ENCODE results near the gene ZBTB4.
A peak's percentile ranks its signal among the peaks of the same experiment; 100 is the strongest.

The ZBTB4 gene

GRCh38 chr17:7463372-7463846, 16.0 kb downstream of the ZBTB4 start:
- Mint-ChIP-seq H3K4me1 (peaks cover 14% of the 10 kb centered on the region), H3K9me3 (no peaks in the 10 kb centered on the region), H3K27ac (ENCODE audit: low read depth) (no peak overlapping the region), H3K36me3 (ENCODE audit: insufficient read depth) (peaks cover 27% of the 10 kb centered on the region), H3K4me3 (no peak overlapping the region), H3K27me3 (no peaks in the 10 kb centered on the region)
- no peak for DNase-seq (ENCODE audit: low spot score in 2 of 2)
- no peak for ATAC-seq (replicated peaks; ENCODE audit: extremely low read depth, poor library complexity, severe bottlenecking)

GRCh38 chr17:7462474-7463371, 16.7 kb downstream of the ZBTB4 start:
- H3K27ac Mint-ChIP-seq (ENCODE audit: low read depth), result no peak overlapping the region
- no peak for ATAC-seq (replicated peaks; ENCODE audit: extremely low read depth, poor library complexity, severe bottlenecking)
- H3K36me3 Mint-ChIP-seq (ENCODE audit: insufficient read depth), result peaks cover 25% of the 10 kb centered on the region

GRCh38 chr17:7460850-7461660, 18.4 kb downstream of the ZBTB4 start:
- ATAC-seq (replicated peaks; ENCODE audit: extremely low read depth, poor library complexity, severe bottlenecking) (no peak), DNase-seq (ENCODE audit: low spot score in 2 of 2) (no peak)
- Mint-ChIP-seq H3K27me3 (no peaks in the 10 kb centered on the region), H3K4me1 (peaks cover 12% of the 10 kb centered on the region), H3K36me3 (ENCODE audit: insufficient read depth) (peaks cover 25% of the 10 kb centered on the region), H3K9me3 (no peaks in the 10 kb centered on the region), H3K27ac (ENCODE audit: low read depth) (no peak overlapping the region), H3K4me3 (no peak overlapping the region)

More at GRCh38 chr17:7462474-7463371, 16.7 kb downstream of the ZBTB4 start:
- no peak for DNase-seq (ENCODE audit: low spot score in 2 of 2)
- Mint-ChIP-seq H3K9me3 (no peaks in the 10 kb centered on the region), H3K4me1 (peaks cover 13% of the 10 kb centered on the region), H3K4me3 (no peak overlapping the region), H3K27me3 (no peaks in the 10 kb centered on the region)

GRCh38 chr17:7459961-7460545, 19.4 kb downstream of the ZBTB4 start:
- Mint-ChIP-seq H3K27ac (ENCODE audit: low read depth) (no peak overlapping the region), H3K27me3 (no peaks in the 10 kb centered on the region), H3K4me3 (no peak overlapping the region), H3K36me3 (ENCODE audit: insufficient read depth) (peaks cover 31% of the 10 kb centered on the region), H3K9me3 (no peaks in the 10 kb centered on the region), H3K4me1 (peaks cover 16% of the 10 kb centered on the region)
- ATAC-seq (replicated peaks; ENCODE audit: extremely low read depth, poor library complexity, severe bottlenecking), result no peak
- no peak for DNase-seq (ENCODE audit: low spot score in 2 of 2)

- DNase-seq (ENCODE audit: low spot score in 2 of 2) (no peak), ATAC-seq (replicated peaks; ENCODE audit: extremely low read depth, poor library complexity, severe bottlenecking) (no peak)
- Mint-ChIP-seq H3K27me3 (peaks cover 40% of the 10 kb centered on the region), H3K27ac (ENCODE audit: low read depth) (no peak overlapping the region), H3K4me1 (peaks cover 17% of the 10 kb centered on the region), H3K36me3 (ENCODE audit: insufficient read depth) (peaks cover 9% of the 10 kb centered on the region), H3K4me3 (no peak overlapping the region), H3K9me3 (no peaks in the 10 kb centered on the region)
Measured at GRCh38 chr17:7448461-7448860, 31.0 kb downstream of the ZBTB4 start.

GRCh38 chr17:7445619-7445968, 33.8 kb downstream of the ZBTB4 start:
- peaks cover 9% of the 10 kb centered on the region for H3K36me3 Mint-ChIP-seq (ENCODE audit: insufficient read depth)
- no peaks in the 10 kb centered on the region for H3K9me3 Mint-ChIP-seq
- peaks cover 18% of the 10 kb centered on the region for H3K4me1 Mint-ChIP-seq
- ATAC-seq (replicated peaks; ENCODE audit: extremely low read depth, poor library complexity, severe bottlenecking) (peak; percentile 90), DNase-seq (ENCODE audit: low spot score in 2 of 2) (no peak)
- H3K27me3 Mint-ChIP-seq, result peaks cover 68% of the 10 kb centered on the region
- no peak overlapping the region for H3K27ac Mint-ChIP-seq (ENCODE audit: low read depth)
- H3K4me3 Mint-ChIP-seq, result peak overlapping the region; percentile 73

- Mint-ChIP-seq H3K4me1 (peaks cover 25% of the 10 kb centered on the region), H3K36me3 (ENCODE audit: insufficient read depth) (peaks cover 11% of the 10 kb centered on the region), H3K27me3 (peaks cover 75% of the 10 kb centered on the region), H3K27ac (ENCODE audit: low read depth) (no peak within 1 kb of the TSS), H3K4me3 (peak within 1 kb of the TSS; percentile 73), H3K9me3 (no peaks in the 10 kb centered on the region)
- no peak for ATAC-seq (replicated peaks; ENCODE audit: extremely low read depth, poor library complexity, severe bottlenecking)
- DNase-seq (ENCODE audit: low spot score in 2 of 2), result no peak
Measured at GRCh38 chr17:7444682-7445618, 34.5 kb downstream of the ZBTB4 start, which contains the start of gene CHRNB1. CHRNB1 (plus strand) TSS chr17:7445061; CDS start chr17:7445128, 67 bp downstream.

- H3K27me3 Mint-ChIP-seq, result peaks cover 85% of the 10 kb centered on the region
- no peak for ATAC-seq (replicated peaks; ENCODE audit: extremely low read depth, poor library complexity, severe bottlenecking)
Measured at GRCh38 chr17:7443499-7444485, 35.6 kb downstream of the ZBTB4 start.

GRCh38 chr17:7442142-7442541, 37.3 kb downstream of the ZBTB4 start:
- DNase-seq (ENCODE audit: low spot score in 2 of 2) (no peak), ATAC-seq (replicated peaks; ENCODE audit: extremely low read depth, poor library complexity, severe bottlenecking) (no peak)
- Mint-ChIP-seq H3K36me3 (ENCODE audit: insufficient read depth) (peaks cover 13% of the 10 kb centered on the region), H3K9me3 (no peaks in the 10 kb centered on the region), H3K4me3 (peak overlapping the region; percentile 40), H3K4me1 (peaks cover 41% of the 10 kb centered on the region), H3K27ac (ENCODE audit: low read depth) (no peak overlapping the region), H3K27me3 (peaks cover 88% of the 10 kb centered on the region)

More at GRCh38 chr17:7443499-7444485, 35.6 kb downstream of the ZBTB4 start:
- Mint-ChIP-seq H3K36me3 (ENCODE audit: insufficient read depth) (peaks cover 12% of the 10 kb centered on the region), H3K4me3 (no peak overlapping the region), H3K9me3 (no peaks in the 10 kb centered on the region), H3K4me1 (peaks cover 32% of the 10 kb centered on the region), H3K27ac (ENCODE audit: low read depth) (peak overlapping the region; percentile 59)
- DNase-seq (ENCODE audit: low spot score in 2 of 2), result no peak

- peaks cover 49% of the 10 kb centered on the region for H3K4me1 Mint-ChIP-seq
- H3K9me3 Mint-ChIP-seq, result no peaks in the 10 kb centered on the region
- ATAC-seq (replicated peaks; ENCODE audit: extremely low read depth, poor library complexity, severe bottlenecking), result no peak
- peaks cover 80% of the 10 kb centered on the region for H3K27me3 Mint-ChIP-seq
- peaks cover 17% of the 10 kb centered on the region for H3K36me3 Mint-ChIP-seq (ENCODE audit: insufficient read depth)
- H3K27ac Mint-ChIP-seq (ENCODE audit: low read depth), result no peak overlapping the region
- no peak for DNase-seq (ENCODE audit: low spot score in 2 of 2)
- no peak overlapping the region for H3K4me3 Mint-ChIP-seq
Measured at GRCh38 chr17:7441266-7441665, 38.2 kb downstream of the ZBTB4 start.

- DNase-seq (ENCODE audit: low spot score in 2 of 2) (no peak), ATAC-seq (replicated peaks; ENCODE audit: extremely low read depth, poor library complexity, severe bottlenecking) (no peak)
- H3K27ac Mint-ChIP-seq (ENCODE audit: low read depth), result no peak overlapping the region
- no peak overlapping the region for H3K4me3 Mint-ChIP-seq
- peaks cover 50% of the 10 kb centered on the region for H3K4me1 Mint-ChIP-seq
- peaks cover 15% of the 10 kb centered on the region for H3K36me3 Mint-ChIP-seq (ENCODE audit: insufficient read depth)
- H3K27me3 Mint-ChIP-seq, result peaks cover 75% of the 10 kb centered on the region
- H3K9me3 Mint-ChIP-seq, result no peaks in the 10 kb centered on the region
Measured at GRCh38 chr17:7440834-7441195, 38.6 kb downstream of the ZBTB4 start.

All from central memory CD8-positive, alpha-beta T cell (primary cell).